Trophoblast cell (in vitro differentiated cells and primary cell): ENCODE measurements around the gene POLE.

ENCODE experiments used
- DNase-seq, 2 donors: peaks; one replicate each; pipeline ENCODE4 v3.0.0-alpha.2; 2016
- H2AFZ ChIP-seq: 2 replicates; pipeline ENCODE4 v1.6.1; 2013; ENCODE audit warnings: low read length, moderate library complexity, mild to moderate bottlenecking; ENCODE audit not compliant: insufficient read depth, poor library complexity
- H2AK5ac ChIP-seq: 2 replicates; pipeline ENCODE4 v1.6.1; 2013; ENCODE audit warnings: mild to moderate bottlenecking, low read length
- H2BK120ac ChIP-seq: 2 replicates; pipeline ENCODE4 v1.6.1; 2013; ENCODE audit warnings: low read length, mild to moderate bottlenecking, moderate library complexity; ENCODE audit not compliant: insufficient read depth, poor library complexity
- H2BK12ac ChIP-seq: 2 replicates; pipeline ENCODE4 v1.6.1; 2013; ENCODE audit warnings: mild to moderate bottlenecking, low read length, moderate library complexity
- H2BK5ac ChIP-seq: 2 replicates; pipeline ENCODE4 v1.6.1; 2013; ENCODE audit warnings: low read length, low read depth, moderate library complexity, mild to moderate bottlenecking; ENCODE audit not compliant: poor library complexity
- H3K14ac ChIP-seq: 2 replicates; pipeline ENCODE4 v1.6.1; 2013; ENCODE audit warnings: mild to moderate bottlenecking, low read length
- H3K18ac ChIP-seq: 2 replicates; pipeline ENCODE4 v1.6.1; 2013; ENCODE audit warnings: mild to moderate bottlenecking, low read length
- H3K23ac ChIP-seq: 2 replicates; pipeline ENCODE4 v1.6.1; 2013; ENCODE audit warnings: low read length
- H3K27ac ChIP-seq: 2 replicates; pipeline ENCODE4 v1.5.1; 2013; ENCODE audit warnings: low read depth, mild to moderate bottlenecking, inconsistent platforms, low read length, moderate library complexity
- H3K27me3 ChIP-seq: 2 replicates; pipeline ENCODE4 v1.6.1; 2013; ENCODE audit warnings: inconsistent platforms, mild to moderate bottlenecking, low read length, moderate library complexity; ENCODE audit not compliant: insufficient read depth
- H3K36me3 ChIP-seq, 2 experiments: 1 replicate in 1 of 2; 2 replicates in 1 of 2; pipeline ENCODE4 v1.6.1; 2013; ENCODE audit warnings: low read length in 2 of 2, mild to moderate bottlenecking in 2 of 2, moderate library complexity in 1 of 2; ENCODE audit not compliant: insufficient read depth in 2 of 2, control insufficient read depth in 1 of 2
- H3K4ac ChIP-seq: 2 replicates; pipeline ENCODE4 v1.6.1; 2013; ENCODE audit warnings: low read depth, mild to moderate bottlenecking, low read length, moderate library complexity
- H3K4me1 ChIP-seq, 2 experiments: 1 replicate in 1 of 2; 2 replicates in 1 of 2; pipeline ENCODE4 v1.6.1; 2013; ENCODE audit warnings: low read length in 2 of 2, mild to moderate bottlenecking in 2 of 2, moderate library complexity in 1 of 2; ENCODE audit not compliant: insufficient read depth in 2 of 2, control insufficient read depth in 1 of 2
- H3K4me2 ChIP-seq: 2 replicates; pipeline ENCODE4 v1.6.1; 2013; ENCODE audit warnings: inconsistent platforms, mild to moderate bottlenecking, low read length, moderate library complexity
- H3K4me3 ChIP-seq: 2 replicates; pipeline ENCODE4 v1.5.1; 2013; ENCODE audit warnings: mild to moderate bottlenecking, low read depth, low read length, inconsistent platforms
- H3K79me1 ChIP-seq: one replicate; pipeline ENCODE4 v1.6.1; 2013; ENCODE audit warnings: low read length
- H3K79me2 ChIP-seq: 2 replicates; pipeline ENCODE4 v1.6.1; 2013; ENCODE audit warnings: low read length, mild to moderate bottlenecking; ENCODE audit not compliant: control insufficient read depth, insufficient read depth, poor library complexity
- H3K9ac ChIP-seq: 2 replicates; pipeline ENCODE4 v1.6.1; 2013; ENCODE audit warnings: mild to moderate bottlenecking, low read length
- H3K9me3 ChIP-seq: 2 replicates; pipeline ENCODE4 v1.6.1; 2013; ENCODE audit warnings: low read depth, mild to moderate bottlenecking, control low read depth, inconsistent platforms, low read length; ENCODE audit not compliant: insufficient read depth
- H4K12ac ChIP-seq: 2 replicates; pipeline ENCODE4 v1.6.1; 2013; ENCODE audit warnings: low read depth, mild to moderate bottlenecking, low read length, moderate library complexity
- H4K8ac ChIP-seq: 2 replicates; pipeline ENCODE4 v1.6.1; 2013; ENCODE audit warnings: low read depth, mild to moderate bottlenecking, low read length, moderate library complexity
- H4K91ac ChIP-seq: one replicate; pipeline ENCODE4 v1.6.1; 2013; ENCODE audit warnings: low read depth, mild to moderate bottlenecking, low read length, moderate library complexity
- WGBS: extraction: QIAGEN DNeasy Blood & Tissue Kit; methylation state at CpG from one replicate; pipeline ENCODE4 v1.1.7; 2013; ENCODE audit warnings: missing lambda C conversion rate; ENCODE audit not compliant: insufficient read length, insufficient coverage; ENCODE audit errors: extremely low coverage; 5-methylcytosine and 5-hydroxymethylcytosine counted together

Gene POLE

GRCh38 chr12:132690112-132690511, 3.0 kb upstream of the POLE start:
- no peak overlapping the region for H3K4ac ChIP-seq
- no peak overlapping the region for H2AFZ ChIP-seq
- H3K36me3 ChIP-seq: peaks cover 3 to 6% of the 10 kb centered on the region in 2 experiments
- H3K4me2 ChIP-seq: no peak overlapping the region
- no CpG with 5 or more reads among the region's 9 CpGs for WGBS
- no peak overlapping the region for H3K14ac ChIP-seq
- H3K9ac ChIP-seq: no peak overlapping the region
- peaks cover 11% of the 10 kb centered on the region for H3K79me1 ChIP-seq
- H3K23ac ChIP-seq: no peak overlapping the region
- H2BK5ac ChIP-seq: no peak overlapping the region
- H3K27ac ChIP-seq: no peak overlapping the region
- no peak overlapping the region for H4K91ac ChIP-seq
- H3K4me1 ChIP-seq: peaks cover 9 to 13% of the 10 kb centered on the region in 2 experiments
- peaks cover 15% of the 10 kb centered on the region for H3K79me2 ChIP-seq
- H4K12ac ChIP-seq: no peak overlapping the region
- no peak overlapping the region for H2BK120ac ChIP-seq
- H2AK5ac ChIP-seq: no peak overlapping the region
- DNase-seq: no peak
- peaks cover 5% of the 10 kb centered on the region for H3K27me3 ChIP-seq
- H3K9me3 ChIP-seq: no peaks in the 10 kb centered on the region
- H3K4me3 ChIP-seq: no peak overlapping the region
- no peak overlapping the region for H2BK12ac ChIP-seq
- no peak overlapping the region for H4K8ac ChIP-seq
- no peak overlapping the region for H3K18ac ChIP-seq

GRCh38 chr12:132689227-132689626, 2.1 kb upstream of the POLE start:
- H2AFZ ChIP-seq: no peak overlapping the region
- peak overlapping the region; percentile 18 for H3K4me2 ChIP-seq
- no peak overlapping the region for H3K18ac ChIP-seq
- H3K27ac ChIP-seq: no peak overlapping the region
- no peaks in the 10 kb centered on the region for H3K9me3 ChIP-seq
- peaks cover 11% of the 10 kb centered on the region for H3K79me1 ChIP-seq
- H3K79me2 ChIP-seq: peaks cover 15% of the 10 kb centered on the region
- H3K27me3 ChIP-seq: peaks cover 5% of the 10 kb centered on the region
- no peak overlapping the region for H2BK12ac ChIP-seq
- peak in 1 of 2 donors; percentile 2 for DNase-seq
- no peak overlapping the region for H3K23ac ChIP-seq
- peaks cover 10 to 13% of the 10 kb centered on the region in 2 experiments for H3K4me1 ChIP-seq
- no peak overlapping the region for H2BK5ac ChIP-seq
- WGBS: no CpG with 5 or more reads among the region's 18 CpGs
- peaks cover 3 to 6% of the 10 kb centered on the region in 2 experiments for H3K36me3 ChIP-seq
- no peak overlapping the region for H2AK5ac ChIP-seq
- H3K4me3 ChIP-seq: peak overlapping the region; percentile 42
- no peak overlapping the region for H3K14ac ChIP-seq
- H4K91ac ChIP-seq: no peak overlapping the region
- H3K4ac ChIP-seq: no peak overlapping the region
- H2BK120ac ChIP-seq: no peak overlapping the region
- peak overlapping the region; percentile 10 for H3K9ac ChIP-seq
- no peak overlapping the region for H4K8ac ChIP-seq
- H4K12ac ChIP-seq: no peak overlapping the region

GRCh38 chr12:132686825-132687210, 324 bp downstream of the POLE start:
- H3K4ac ChIP-seq: peak overlapping the region; percentile 90
- no peak overlapping the region for H2AK5ac ChIP-seq
- H3K27ac ChIP-seq: peak overlapping the region; percentile 43
- peak overlapping the region; percentile 89 for H4K91ac ChIP-seq
- H3K36me3 ChIP-seq: peaks cover 3 to 6% of the 10 kb centered on the region in 2 experiments
- H2AFZ ChIP-seq: peak overlapping the region; percentile 37
- peaks cover 10 to 13% of the 10 kb centered on the region in 2 experiments for H3K4me1 ChIP-seq
- H2BK120ac ChIP-seq: peak overlapping the region; percentile 94
- no peak for DNase-seq
- H3K18ac ChIP-seq: peak overlapping the region; percentile 22
- H2BK12ac ChIP-seq: no peak overlapping the region
- no peaks in the 10 kb centered on the region for H3K9me3 ChIP-seq
- peak overlapping the region; percentile 30 for H4K8ac ChIP-seq
- peaks cover 18% of the 10 kb centered on the region for H3K79me2 ChIP-seq
- WGBS: no CpG with 5 or more reads among the region's 55 CpGs
- H3K79me1 ChIP-seq: peaks cover 11% of the 10 kb centered on the region
- peak overlapping the region; percentile 79 for H3K9ac ChIP-seq
- H2BK5ac ChIP-seq: peak overlapping the region; percentile 69
- no peak overlapping the region for H3K23ac ChIP-seq
- peak overlapping the region; percentile 84 for H3K4me3 ChIP-seq
- peaks cover 5% of the 10 kb centered on the region for H3K27me3 ChIP-seq
- peak overlapping the region; percentile 87 for H3K14ac ChIP-seq
- H4K12ac ChIP-seq: peak overlapping the region; percentile 98
- H3K4me2 ChIP-seq: peak overlapping the region; percentile 68

- no peak overlapping the region for H2BK5ac ChIP-seq
- no peak overlapping the region for H4K12ac ChIP-seq
- H3K4ac ChIP-seq: peak overlapping the region; percentile 74
- no peak overlapping the region for H2BK12ac ChIP-seq
- H2AK5ac ChIP-seq: no peak overlapping the region
- H3K27me3 ChIP-seq: peaks cover 5% of the 10 kb centered on the region
- H3K14ac ChIP-seq: no peak overlapping the region
- no peak overlapping the region for H2BK120ac ChIP-seq
- H3K9me3 ChIP-seq: no peaks in the 10 kb centered on the region
- H3K18ac ChIP-seq: no peak overlapping the region
- no peak overlapping the region for H4K91ac ChIP-seq
- H3K4me3 ChIP-seq: peak overlapping the region; percentile 46
- peaks cover 7 to 8% of the 10 kb centered on the region in 2 experiments for H3K36me3 ChIP-seq
- H2AFZ ChIP-seq: no peak overlapping the region
- no CpG with 5 or more reads among the region's 5 CpGs for WGBS
- no peak for DNase-seq
- no peak overlapping the region for H4K8ac ChIP-seq
- H3K27ac ChIP-seq: no peak overlapping the region
- peaks cover 10 to 13% of the 10 kb centered on the region in 2 experiments for H3K4me1 ChIP-seq
- peaks cover 11% of the 10 kb centered on the region for H3K79me1 ChIP-seq
- H3K79me2 ChIP-seq: peaks cover 18% of the 10 kb centered on the region
- no peak overlapping the region for H3K9ac ChIP-seq
- no peak overlapping the region for H3K4me2 ChIP-seq
- no peak overlapping the region for H3K23ac ChIP-seq
Observed at GRCh38 chr12:132685400-132685799, 1.7 kb downstream of the POLE start.
